HFF-Myc (cell line): ENCODE results near the gene TMTC4.
A peak's percentile ranks its signal among the peaks of the same experiment; 100 is the strongest.

Experiments
- DNase-seq: peaks from one replicate; pipeline ENCODE4 v3.0.0-alpha.2; 2011; ENCODE audit warnings: low read depth; ENCODE audit errors: extremely low read depth
- H3K4me3 ChIP-seq: replicated peaks from 2 replicates; pipeline ENCODE4 v1.5.1; 2011; ENCODE audit warnings: low read depth, mild to moderate bottlenecking, control low read depth, low read length
- TF ChIP-seq, protein P1 (sequence below): IDR thresholded peaks from 2 replicates; pipeline ENCODE4 v1.5.1; 2012; ENCODE audit warnings: mild to moderate bottlenecking, low read depth, low read length, control low read depth; ENCODE audit errors: missing control alignments

The TMTC4 gene

DNA sequence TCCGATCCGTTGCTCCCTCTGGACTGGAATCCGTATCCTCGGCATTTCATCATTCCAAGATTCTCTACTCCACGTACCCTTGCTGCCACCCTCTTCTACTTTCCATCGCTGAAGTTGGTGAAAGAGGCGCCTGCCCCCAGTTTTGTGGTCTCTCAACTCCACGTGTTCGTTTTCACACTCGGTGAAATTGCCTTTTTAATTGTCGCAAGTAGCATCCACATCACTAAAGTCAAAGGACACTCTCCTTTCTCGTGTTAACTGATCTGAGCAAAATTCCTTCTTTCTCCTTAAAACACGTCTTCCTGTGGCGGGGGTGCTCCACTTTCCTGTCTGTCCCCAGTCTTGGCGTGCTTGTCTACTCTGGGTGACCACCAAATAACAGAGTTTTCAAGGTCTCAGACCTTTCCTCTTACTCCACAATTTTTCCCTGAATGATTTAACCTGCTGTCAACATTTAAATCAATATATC, 1.1 kb upstream of the TMTC4 start:
- TF ChIP-seq, protein P1, sequence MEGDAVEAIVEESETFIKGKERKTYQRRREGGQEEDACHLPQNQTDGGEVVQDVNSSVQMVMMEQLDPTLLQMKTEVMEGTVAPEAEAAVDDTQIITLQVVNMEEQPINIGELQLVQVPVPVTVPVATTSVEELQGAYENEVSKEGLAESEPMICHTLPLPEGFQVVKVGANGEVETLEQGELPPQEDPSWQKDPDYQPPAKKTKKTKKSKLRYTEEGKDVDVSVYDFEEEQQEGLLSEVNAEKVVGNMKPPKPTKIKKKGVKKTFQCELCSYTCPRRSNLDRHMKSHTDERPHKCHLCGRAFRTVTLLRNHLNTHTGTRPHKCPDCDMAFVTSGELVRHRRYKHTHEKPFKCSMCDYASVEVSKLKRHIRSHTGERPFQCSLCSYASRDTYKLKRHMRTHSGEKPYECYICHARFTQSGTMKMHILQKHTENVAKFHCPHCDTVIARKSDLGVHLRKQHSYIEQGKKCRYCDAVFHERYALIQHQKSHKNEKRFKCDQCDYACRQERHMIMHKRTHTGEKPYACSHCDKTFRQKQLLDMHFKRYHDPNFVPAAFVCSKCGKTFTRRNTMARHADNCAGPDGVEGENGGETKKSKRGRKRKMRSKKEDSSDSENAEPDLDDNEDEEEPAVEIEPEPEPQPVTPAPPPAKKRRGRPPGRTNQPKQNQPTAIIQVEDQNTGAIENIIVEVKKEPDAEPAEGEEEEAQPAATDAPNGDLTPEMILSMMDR: no peak
- no peak for DNase-seq
- peak overlapping the region; percentile 58 for H3K4me3 ChIP-seq

DNA sequence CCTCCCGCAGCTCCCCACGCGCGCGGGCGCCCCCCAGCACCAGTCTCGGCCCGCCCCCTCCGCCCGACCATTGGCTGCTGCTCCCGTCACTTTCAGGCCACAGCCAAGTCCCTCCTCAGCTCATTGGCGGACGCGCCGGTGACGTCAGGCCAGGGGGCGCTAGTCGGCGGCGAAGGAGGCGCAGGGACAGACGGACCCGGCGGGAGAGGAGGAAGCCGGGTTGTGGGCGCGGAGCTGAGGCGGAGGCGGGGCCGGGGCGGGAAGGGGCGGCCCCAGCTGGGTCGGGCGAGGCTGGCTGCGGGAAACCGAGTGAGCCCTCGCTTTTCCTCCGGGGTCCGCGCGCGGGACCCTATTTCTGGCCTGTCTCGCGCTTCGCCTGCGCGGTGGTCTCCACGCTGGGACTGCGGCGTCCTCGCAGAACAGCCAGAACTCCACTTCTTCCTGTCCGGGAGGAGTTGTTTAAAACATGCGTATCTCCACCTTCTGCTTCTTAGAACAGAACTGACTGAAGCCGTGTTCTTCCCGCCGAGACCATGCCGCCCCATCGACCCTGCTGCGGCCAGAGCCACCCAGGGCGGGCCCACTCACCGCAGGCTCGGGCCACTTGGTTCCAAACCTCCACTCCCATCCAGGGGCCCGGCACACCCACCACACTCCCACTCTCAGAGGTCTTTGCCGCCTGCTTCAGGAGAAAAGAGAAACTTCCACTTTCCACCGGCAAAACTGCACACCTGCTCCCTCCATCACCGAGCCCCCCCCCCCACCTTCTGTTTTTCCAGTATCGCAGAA, 471 bp upstream of the TMTC4 start:
- peak overlapping the region; percentile 58 for H3K4me3 ChIP-seq
- TF ChIP-seq, protein P1: peak; percentile 37
- peak; percentile 82 for DNase-seq

DNA sequence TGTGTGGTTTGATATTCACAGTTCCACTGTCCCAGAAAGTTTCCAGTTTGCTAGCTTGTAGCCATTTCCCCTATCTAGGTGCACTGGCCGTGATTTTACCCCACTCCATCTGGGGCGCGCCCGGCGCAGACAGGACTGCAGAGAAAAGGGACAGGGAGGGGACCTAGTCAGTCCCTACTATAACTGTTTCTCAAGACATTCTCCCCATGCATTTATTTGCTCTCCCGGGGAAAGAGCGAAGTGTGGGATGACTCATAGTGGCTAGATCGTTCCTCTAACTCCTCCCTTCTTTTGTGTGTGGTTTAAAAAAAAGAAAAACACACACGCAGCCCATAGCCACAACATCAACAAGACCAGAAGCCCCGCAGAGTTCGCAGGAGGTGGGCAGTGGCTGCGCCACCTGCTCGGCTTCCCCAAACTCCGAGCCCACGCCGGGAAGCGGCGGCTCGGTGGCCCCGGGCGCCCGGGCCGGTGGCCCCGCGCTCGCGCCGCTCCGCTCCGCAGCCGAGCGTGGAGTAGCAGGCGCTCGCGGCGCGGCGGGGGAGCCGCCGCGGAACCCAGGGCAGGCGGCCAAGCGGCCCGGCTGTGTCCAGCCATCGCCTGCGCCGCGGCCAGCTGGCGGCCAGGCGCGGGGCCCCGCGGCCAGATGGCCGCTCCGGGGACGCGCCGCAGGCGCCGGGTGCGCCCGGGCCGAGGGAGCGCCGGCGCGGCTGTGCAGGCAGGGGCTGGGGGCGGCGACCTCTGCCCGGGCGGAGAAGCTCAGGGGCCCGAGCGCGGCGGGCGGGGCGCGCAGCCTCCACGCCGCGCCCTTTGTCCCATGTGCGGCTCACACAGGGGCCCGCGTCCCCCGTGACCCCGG, 653 bp downstream of the TMTC4 start:
- DNase-seq: peak; percentile 60
- TF ChIP-seq, protein P1: no peak
- peak overlapping the region; percentile 58 for H3K4me3 ChIP-seq

DNA sequence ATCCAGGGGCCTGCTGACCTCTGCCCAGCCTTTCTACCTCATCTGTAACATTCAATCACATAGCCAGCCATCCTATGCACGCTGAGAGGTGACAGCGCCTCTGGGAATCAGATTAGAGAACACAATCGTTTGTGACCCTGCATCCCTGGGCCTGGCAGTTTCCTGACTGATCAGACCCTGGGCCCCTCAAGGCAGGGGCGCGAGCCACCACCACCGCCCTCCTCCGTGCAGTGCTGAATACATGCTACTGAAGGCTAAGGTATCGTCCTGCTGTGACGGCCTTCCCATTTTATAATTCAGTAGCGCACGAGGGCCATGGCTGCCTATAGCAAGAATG, 1.3 kb downstream of the TMTC4 start:
- DNase-seq: no peak
- TF ChIP-seq, protein P1: no peak
- peak overlapping the region; percentile 58 for H3K4me3 ChIP-seq

DNA sequence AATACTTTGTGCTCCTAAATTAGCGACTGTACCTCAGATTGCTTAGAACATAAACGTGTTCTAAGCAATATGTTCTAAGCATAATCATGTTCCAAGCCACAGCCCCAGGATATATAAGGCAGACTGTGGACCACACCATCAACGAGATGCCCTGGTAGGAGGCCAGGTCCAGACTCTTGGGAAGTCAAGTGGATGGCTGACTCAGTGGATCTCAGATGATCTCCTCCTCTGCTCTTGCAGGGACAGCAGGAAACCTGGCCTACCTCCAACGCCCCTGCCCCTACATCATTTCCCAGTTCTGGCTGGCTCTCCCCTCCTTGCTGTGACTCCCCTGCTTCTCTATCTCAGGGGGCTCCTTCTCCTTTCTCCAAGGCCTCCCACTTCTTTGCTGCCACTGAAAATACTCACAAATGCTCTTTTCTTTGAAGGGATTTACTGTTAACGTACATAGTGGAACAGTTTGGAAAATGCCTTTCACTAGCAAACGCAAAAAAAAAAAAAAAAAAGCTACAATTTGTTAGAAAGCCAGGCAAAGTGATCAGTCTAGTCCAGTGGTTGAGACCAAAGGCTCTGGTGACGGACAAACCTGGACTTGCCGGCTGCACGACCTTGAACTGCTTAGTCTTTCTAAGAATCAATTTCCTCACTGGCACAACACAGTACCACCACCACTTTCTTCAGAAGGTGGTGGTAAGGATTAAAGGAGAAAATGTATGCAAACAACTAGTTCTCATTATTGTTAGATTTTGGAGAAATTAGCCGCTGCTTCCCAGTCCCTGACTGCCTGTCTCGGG, 3.0 kb downstream of the TMTC4 start:
- DNase-seq: no peak
- no peak overlapping the region for H3K4me3 ChIP-seq
- TF ChIP-seq, protein P1: no peak

DNA sequence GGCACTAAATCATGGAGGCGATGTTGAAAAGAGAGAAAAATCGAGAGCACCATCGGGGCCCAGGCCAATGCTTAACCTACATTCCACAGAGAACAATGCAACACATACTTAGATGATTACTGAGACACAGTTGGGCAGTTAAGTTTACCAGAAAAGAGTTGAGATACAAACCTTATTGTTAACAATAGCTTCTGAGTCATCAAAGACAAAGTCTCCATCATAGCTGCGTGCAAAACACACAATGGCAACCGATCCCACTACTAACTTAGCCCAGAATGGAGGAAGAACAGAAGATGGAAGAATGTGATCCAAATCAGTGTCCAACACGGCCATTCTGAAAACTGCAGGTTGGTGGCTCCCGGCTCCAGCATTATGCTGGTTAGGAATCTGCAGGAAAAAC, 6.2 kb downstream of the TMTC4 start:
- no peak for DNase-seq
- TF ChIP-seq, protein P1: no peak
- H3K4me3 ChIP-seq: no peak overlapping the region
